Measurements from ENCODE around the gene RNF166.

RNF166 gene

GRCh38 chr16:88655053-88655732 lies 51.0 kb downstream of the RNF166 start:
- in situ Hi-C loops (cut with MboI; ENCODE audit: low sequenced_read_pairs) = no loop called here

GRCh38 chr16:88654363-88655052 lies 51.7 kb downstream of the RNF166 start:
- in situ Hi-C loops (cut with MboI; ENCODE audit: low sequenced_read_pairs) = no loop called here

- in situ Hi-C loops (cut with MboI; ENCODE audit: low sequenced_read_pairs) = no loop called here
These were observed 52.4 kb downstream of the RNF166 start for GRCh38 chr16:88653596-88654362.

GRCh38 chr16:88653101-88653500 lies 53.1 kb downstream of the RNF166 start:
- in situ Hi-C loops (cut with MboI; ENCODE audit: low sequenced_read_pairs) = no loop called here

- in situ Hi-C loops (cut with MboI; ENCODE audit: low sequenced_read_pairs) = no loop called here
These were observed 53.5 kb downstream of the RNF166 start for GRCh38 chr16:88652762-88653063.

GRCh38 chr16:88651989-88652761 lies 54.0 kb downstream of the RNF166 start:
- in situ Hi-C loops (cut with MboI; ENCODE audit: low sequenced_read_pairs) = no loop called here

GRCh38 chr16:88651276-88651988 lies 54.8 kb downstream of the RNF166 start:
- in situ Hi-C loops (cut with MboI; ENCODE audit: low sequenced_read_pairs) = no loop called here

- in situ Hi-C loops (cut with MboI; ENCODE audit: low sequenced_read_pairs) = no loop called here
These were observed 55.4 kb downstream of the RNF166 start, which contains the start of gene CYBA for GRCh38 chr16:88650749-88651275. CYBA (minus strand) TSS chr16:88651053; CDS start chr16:88651013, 40 bp downstream.

- in situ Hi-C loops (cut with MboI; ENCODE audit: low sequenced_read_pairs) = no loop called here
These were observed 56.1 kb downstream of the RNF166 start for GRCh38 chr16:88649924-88650748.

GRCh38 chr16:88649195-88649923 lies 56.8 kb downstream of the RNF166 start:
- in situ Hi-C loops (cut with MboI; ENCODE audit: low sequenced_read_pairs) = no loop called here

GRCh38 chr16:88647178-88648070 lies 58.8 kb downstream of the RNF166 start:
- in situ Hi-C loops (cut with MboI; ENCODE audit: low sequenced_read_pairs) = no loop called here

Data from HL-60/S4 treated with phorbol 12-myristate 13-acetate at 8.2 ng/mL for 4 days and 3 days (cell line).